OCI-LY7 (cell line): Measurements from ENCODE around the gene UBN1.

Experiments used
- EZH2phosphoT487 ChIP-seq: fragments of 200-600 bp; sonication (generic); IDR thresholded peaks from 2 replicates; pipeline ENCODE4 v1.6.1; 2018; ENCODE audit warnings: low read depth, borderline replicate concordance, mild to moderate bottlenecking, mixed run types, antibody characterized with exemption, low read length, moderate library complexity, mixed read lengths
- TF ChIP-seq, protein P1 (sequence below): fragments of 200-600 bp; sonication (generic); conservative IDR thresholded peaks from 2 replicates; pipeline ENCODE4 v1.5.1; 2014; ENCODE audit warnings: mild to moderate bottlenecking, antibody characterized with exemption, low read length, moderate library complexity, mixed read lengths

DNA sequence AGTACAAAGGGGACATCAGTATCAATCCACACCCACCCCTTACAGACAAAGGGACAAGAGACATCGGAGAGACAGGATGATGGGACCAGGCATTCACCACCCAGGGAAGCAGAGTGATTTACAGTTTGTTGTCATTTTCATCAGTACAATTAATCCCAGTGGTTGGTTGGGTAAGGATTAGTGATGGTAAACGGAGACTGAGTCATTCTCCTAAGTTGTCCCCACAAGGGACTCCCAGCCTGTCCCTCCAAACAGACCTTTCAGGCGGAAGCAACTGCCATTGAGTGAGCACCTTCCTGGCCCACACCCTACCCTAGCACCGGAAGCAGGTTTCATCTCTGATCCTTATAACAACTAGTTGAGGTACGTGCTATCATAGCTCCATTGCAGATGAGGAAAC lies 78.5 kb downstream of the UBN1 start:
- TF ChIP-seq, protein P1, sequence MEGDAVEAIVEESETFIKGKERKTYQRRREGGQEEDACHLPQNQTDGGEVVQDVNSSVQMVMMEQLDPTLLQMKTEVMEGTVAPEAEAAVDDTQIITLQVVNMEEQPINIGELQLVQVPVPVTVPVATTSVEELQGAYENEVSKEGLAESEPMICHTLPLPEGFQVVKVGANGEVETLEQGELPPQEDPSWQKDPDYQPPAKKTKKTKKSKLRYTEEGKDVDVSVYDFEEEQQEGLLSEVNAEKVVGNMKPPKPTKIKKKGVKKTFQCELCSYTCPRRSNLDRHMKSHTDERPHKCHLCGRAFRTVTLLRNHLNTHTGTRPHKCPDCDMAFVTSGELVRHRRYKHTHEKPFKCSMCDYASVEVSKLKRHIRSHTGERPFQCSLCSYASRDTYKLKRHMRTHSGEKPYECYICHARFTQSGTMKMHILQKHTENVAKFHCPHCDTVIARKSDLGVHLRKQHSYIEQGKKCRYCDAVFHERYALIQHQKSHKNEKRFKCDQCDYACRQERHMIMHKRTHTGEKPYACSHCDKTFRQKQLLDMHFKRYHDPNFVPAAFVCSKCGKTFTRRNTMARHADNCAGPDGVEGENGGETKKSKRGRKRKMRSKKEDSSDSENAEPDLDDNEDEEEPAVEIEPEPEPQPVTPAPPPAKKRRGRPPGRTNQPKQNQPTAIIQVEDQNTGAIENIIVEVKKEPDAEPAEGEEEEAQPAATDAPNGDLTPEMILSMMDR, result no peak
- TF ChIP-seq EZH2phosphoT487, result no peak
